SHP77 (cell line): Measurements from ENCODE around the gene ACKR2.

Experiments
- DNase-seq, 2 experiments: peaks; one replicate each; lab custom pipeline; 2025; lab: John Stamatoyannopoulos, UW

Gene ACKR2

GRCh38 chr3:42829628-42830436, 20.6 kb downstream of the ACKR2 start:
- no peak for DNase-seq

GRCh38 chr3:42830437-42831320, 21.4 kb downstream of the ACKR2 start:
- DNase-seq = peak; percentile 58 to 62

- peak; percentile 76 to 84 for DNase-seq
Measured at GRCh38 chr3:42831321-42831713, 22.1 kb downstream of the ACKR2 start.

GRCh38 chr3:42836150-42837123, 27.2 kb downstream of the ACKR2 start:
- DNase-seq = no peak

- no peak for DNase-seq
Measured at GRCh38 chr3:42838571-42838970, 29.3 kb downstream of the ACKR2 start.

GRCh38 chr3:42839616-42840015, 30.4 kb downstream of the ACKR2 start:
- peak; percentile 75 to 81 for DNase-seq

- no peak for DNase-seq
Measured at GRCh38 chr3:42841332-42841731, 32.1 kb downstream of the ACKR2 start.

- DNase-seq = no peak
Measured at GRCh38 chr3:42843713-42844411, 34.6 kb downstream of the ACKR2 start.

GRCh38 chr3:42844412-42844713, 35.1 kb downstream of the ACKR2 start:
- DNase-seq = no peak

GRCh38 chr3:42844815-42845214, 35.6 kb downstream of the ACKR2 start:
- no peak for DNase-seq

GRCh38 chr3:42846685-42847522, 37.7 kb downstream of the ACKR2 start:
- no peak for DNase-seq

GRCh38 chr3:42847731-42848130, 38.5 kb downstream of the ACKR2 start:
- DNase-seq = peak in 1 of 2 experiments; percentile 61

GRCh38 chr3:42849017-42849416, 39.8 kb downstream of the ACKR2 start:
- DNase-seq = no peak

GRCh38 chr3:42850263-42850662, 41.0 kb downstream of the ACKR2 start:
- no peak for DNase-seq

GRCh38 chr3:42851228-42851834, 42.1 kb downstream of the ACKR2 start:
- DNase-seq = no peak

GRCh38 chr3:42852441-42852840, 43.2 kb downstream of the ACKR2 start:
- no peak for DNase-seq

GRCh38 chr3:42853056-42853455, 43.8 kb downstream of the ACKR2 start:
- no peak for DNase-seq

- DNase-seq = peak; percentile 87 to 91
Measured at GRCh38 chr3:42853739-42854302, 44.6 kb downstream of the ACKR2 start.

- no peak for DNase-seq
Measured at GRCh38 chr3:42855219-42855546, 45.9 kb downstream of the ACKR2 start.
